ENCODE results near the gene KDM8.

- TF ChIP-seq POLR2A (IDR thresholded peaks at IDR 0.05) = no peak
- TF ChIP-seq CTCF (IDR thresholded peaks at IDR 0.05) = no peak
Observed at GRCh38 chr16:27210174-27210573, 6.8 kb downstream of the KDM8 start.
